CMK (cell line): ENCODE results near the gene FTHL17.

ENCODE experiments used
- DNase-seq: peaks from one replicate; pipeline ENCODE4 v3.0.0-alpha.2; 2010; ENCODE audit warnings: low read depth

FTHL17 gene

DNA sequence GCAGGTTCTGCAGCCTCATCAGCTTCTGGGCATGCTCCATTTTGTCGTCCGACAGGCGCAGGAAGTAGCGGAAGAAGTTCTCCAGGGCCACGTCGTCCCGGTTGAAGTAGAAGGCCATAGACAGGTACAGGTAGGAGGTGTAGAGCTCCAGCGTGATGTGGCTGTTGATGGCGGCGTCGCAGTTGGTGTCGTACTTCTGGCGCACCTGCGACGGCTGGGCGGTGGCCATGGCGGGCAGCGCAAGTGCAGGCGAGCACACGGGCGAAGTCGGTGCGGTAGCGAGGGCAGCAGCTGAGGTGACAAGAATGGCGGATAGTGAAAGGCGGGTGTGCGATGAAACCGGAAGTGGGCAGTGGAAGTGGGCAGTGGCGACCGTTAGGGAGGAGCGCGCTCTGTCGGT, at the start of gene FTHL17:
TSS of gene FTHL17 (minus strand) at position 317 of the 400 bp plus-strand sequence. CDS start at position 229, 88 bp downstream.
- no peak for DNase-seq

DNA sequence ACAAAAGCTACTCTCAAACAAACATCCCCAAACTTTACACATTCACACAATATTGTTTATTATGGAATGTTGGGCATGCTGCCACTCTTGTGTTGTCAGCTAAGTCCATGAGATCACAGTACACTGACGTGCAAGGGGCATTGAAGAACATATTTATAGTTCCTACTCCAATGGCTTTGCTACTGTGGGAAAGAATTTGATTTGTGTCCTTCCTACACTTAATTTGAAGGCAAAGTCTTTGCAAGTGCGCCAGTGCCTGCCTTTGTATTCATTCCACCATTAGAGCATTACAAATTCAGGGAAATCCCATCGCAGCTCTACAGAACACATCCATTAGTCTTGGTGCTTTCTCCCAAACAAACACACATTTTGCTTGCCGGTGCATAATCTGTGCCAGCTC, 45.4 kb upstream of the FTHL17 start:
- DNase-seq = no peak

DNA sequence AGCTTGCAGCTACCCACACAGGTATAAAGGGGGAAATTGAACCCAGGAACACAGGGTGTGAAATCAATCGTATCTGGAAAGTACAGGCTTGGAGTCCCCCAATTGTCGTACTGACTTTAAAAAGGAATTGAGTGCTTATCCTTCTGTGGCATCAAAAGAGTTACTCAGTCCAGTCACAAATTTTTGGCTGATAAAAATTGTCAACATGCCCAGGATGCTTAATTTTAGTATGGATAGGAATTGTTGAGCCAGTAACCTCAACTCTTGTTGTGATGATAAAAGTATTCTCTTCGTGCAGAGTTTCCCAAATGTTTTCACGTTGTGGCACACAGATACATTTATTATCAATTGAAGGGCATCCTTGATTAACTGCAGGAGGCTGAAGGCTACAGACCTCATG, 43.6 kb upstream of the FTHL17 start:
- DNase-seq = no peak

DNA sequence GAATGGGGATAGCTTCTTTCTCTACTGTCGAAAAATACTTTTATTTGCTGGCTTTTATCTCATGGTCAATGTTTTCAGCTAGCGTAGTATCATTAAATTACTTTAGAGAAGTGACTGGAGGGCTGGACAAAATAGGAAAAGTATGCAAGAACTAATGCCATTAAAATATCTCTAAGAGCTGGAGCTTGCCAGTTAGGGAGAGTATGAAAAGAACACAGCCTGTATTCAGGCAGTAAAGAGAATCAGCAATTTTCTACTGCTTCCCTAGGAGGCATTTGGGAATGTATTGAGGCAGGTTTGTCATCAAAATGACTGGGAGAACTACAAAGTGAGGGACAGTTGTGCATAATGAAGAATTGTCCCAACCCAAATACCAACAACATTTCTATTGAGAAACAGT, 43.0 kb upstream of the FTHL17 start:
- no peak for DNase-seq

DNA sequence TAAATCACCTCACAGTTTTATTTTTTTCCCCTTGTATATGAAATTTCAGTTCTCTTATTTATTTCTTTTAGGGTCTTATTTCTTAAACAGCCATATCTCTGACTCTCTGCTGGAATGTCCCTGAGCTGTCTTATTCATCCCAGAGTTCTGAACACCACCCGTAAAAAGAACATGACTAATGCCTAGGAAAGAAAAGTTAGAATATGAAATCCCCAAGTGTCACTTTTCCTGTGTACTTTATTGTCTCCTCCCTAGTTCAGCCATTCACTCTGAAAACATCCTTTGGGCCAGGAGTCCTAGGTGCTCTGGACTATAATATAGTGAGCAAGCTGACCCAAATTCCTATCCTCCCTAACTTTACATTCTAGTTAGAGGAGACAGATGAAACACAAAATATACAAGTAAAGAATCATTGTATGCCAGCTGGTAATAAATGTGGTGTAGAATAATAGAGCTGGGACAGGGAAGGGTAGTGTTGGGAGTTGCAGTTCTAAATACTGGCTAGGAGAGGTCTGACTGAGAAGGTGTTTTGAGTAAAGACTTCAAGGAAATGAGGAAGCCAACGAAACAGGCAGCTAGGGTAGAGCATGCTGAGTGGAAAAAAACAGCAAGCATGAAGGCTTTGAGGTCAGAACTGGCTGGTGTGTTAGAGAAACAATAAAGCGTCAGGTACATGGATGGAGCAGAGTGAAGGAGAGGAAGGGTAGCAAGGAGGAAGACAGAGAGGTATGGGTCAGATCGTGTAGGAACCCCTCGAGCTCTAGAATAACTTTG, 40.6 kb upstream of the FTHL17 start:
- no peak for DNase-seq

DNA sequence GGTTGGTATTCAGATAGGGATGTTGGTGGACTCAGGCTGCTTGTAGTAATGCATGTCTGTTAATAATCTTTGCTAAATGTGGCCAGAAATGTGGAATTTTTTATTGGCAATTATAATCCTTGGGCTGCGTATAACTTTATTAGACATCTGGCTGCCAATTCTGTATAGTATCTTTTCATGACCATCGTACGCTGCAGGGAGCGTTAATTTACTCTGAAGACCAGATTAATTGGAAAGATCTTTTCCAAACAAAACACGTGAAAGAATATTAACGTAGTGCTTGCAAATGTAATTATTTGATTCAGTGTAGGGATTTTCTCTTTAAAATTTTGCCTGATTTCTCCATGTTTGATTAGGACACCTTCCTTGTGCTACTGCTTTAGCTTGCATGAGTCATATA, 38.8 kb upstream of the FTHL17 start:
- no peak for DNase-seq

DNA sequence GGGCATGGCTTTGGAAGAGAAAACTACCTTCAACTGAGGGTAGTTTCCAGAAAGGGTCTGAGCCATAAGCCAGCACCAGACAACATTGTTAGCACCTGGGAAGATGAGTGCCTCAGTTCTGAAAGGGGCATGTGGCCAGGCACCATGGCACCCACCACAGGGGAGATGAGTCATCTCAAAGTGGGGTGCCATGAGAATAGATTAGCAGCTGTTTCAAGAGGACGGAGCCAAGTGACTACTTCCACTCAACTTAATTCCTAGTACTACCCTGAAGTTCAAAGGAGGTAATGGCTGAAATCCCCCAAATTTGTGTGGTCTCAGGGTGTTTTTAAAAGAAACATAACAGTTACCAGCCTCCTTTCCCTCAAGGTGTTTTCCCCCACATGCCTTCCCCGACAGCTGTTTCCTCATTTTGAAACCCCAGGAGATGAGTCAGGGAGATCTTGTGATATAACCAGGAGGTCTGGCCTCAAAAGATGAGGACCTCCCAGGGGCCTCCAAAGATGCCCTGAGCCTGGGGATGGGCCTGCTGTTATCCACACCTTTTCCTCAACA, 27.8 kb upstream of the FTHL17 start:
- no peak for DNase-seq

DNA sequence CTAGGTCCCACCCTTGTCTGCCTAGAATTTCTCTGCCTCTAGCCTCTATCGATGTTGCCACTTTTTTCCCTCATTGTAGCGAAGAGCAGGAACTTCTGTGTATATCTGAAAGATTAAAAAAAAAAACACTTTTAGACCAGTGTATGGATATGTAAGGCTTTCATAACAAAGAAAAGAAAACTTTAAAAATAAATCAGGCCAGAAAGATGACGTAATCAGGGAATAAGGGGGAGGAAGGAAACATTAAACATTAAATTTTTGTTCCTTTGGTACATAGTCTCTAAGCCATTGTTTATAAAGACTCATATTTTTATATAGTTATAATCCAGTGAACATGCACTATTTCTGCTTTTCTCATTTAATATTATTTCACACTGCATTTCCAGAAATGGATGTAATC, 26.2 kb upstream of the FTHL17 start:
- no peak for DNase-seq

DNA sequence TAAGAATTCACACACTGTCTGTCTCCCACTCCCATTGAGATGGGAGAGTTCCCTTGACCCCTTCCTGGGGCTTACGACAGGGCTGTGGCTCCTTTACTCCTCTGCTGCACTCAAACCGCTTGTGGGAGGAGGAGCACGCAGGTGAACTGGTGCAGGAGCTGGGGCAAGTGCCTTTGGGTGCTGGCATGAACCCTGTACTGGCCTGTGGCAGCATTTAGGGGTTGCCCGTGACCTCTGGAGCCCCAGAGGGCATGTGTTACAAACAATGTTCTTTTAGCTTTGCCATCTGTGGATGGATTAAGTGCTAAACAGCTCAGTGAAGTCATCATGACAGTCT, 21.8 kb upstream of the FTHL17 start:
- no peak for DNase-seq

DNA sequence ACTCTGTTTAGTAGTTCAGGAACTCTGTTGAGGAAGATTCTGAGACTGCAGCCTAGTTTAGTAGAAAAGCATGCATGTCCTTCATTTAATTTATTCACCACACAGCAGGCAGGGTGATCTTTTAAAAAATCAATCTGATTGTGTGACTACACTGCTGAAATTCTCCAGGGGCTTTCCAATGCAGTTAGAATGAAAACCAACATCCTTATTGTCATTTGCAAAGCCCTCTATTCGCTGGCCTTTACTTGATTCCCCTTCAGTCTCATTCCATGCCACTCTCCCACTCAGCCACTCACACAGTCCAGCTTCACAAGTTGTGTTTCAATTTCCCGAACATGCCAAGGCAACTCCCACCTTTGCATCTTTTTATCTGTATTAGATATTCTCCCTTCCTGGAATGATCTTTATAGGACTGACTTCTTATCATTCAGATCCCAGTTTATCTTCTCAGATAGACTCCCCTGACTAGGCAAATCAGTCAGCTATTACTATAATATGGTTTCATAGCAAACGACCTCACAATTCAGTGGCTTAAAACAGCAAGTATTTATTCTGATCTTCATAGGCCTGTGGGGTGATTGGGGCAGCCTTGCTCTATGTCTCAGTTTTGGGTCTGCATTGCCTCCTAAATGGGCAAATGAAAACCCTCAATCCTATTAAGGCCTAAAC, 21.3 kb upstream of the FTHL17 start:
- DNase-seq = no peak

DNA sequence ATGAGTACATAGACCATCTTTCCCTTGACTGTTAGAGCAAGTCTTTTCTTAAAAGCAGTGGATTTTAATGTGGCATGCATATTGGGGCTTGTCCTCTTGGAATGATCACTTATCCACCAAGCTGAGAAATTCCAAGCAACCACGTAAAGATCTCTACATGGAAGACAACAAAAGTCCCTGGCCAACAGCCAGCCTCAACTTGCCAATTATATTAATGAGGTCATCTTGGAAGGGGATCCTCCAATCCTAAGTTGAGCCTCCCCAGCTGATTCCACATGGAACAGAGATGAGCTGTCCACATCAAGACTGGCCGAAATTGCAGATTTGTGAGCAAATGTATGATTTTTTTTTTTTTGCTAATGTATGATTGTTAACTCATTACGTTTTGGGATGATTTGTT, 20.6 kb upstream of the FTHL17 start:
- DNase-seq = no peak

DNA sequence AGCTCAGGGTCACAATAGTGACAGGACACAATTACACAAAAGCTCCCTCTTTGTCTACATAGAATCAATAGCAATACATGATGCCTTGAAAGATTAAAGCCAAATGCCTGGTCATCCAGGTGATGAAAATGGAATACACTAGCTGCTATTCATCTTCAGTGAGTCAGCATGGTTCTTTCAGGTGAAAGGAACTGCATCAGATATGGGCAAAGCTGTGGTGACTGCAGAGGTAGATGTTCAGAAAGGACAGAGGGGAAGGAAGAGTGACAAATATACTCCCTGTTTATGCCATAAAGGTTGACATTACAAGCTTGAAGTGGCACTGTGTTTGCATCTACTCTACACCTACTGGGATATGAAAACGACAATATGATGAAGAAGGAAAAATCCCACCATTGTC, 20.0 kb upstream of the FTHL17 start:
- no peak for DNase-seq

DNA sequence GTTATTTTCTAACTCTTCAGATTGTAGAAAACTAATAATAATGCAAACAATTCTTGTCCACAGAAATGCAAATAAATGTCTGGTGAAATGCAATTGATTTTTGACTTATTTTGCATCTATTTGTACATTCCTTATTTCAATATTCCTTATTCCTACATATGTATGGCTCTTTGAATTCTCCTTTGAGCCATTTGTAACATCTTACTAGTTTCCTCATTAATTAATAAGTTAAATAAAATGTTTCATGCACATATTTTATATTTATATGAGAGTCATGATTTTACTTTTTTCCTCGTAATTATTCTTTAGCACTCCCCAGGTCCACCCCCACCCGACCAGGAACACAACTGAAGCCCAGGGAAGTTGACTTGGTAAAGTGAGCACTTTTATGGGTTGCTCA, 2.7 kb upstream of the FTHL17 start:
- no peak for DNase-seq

DNA sequence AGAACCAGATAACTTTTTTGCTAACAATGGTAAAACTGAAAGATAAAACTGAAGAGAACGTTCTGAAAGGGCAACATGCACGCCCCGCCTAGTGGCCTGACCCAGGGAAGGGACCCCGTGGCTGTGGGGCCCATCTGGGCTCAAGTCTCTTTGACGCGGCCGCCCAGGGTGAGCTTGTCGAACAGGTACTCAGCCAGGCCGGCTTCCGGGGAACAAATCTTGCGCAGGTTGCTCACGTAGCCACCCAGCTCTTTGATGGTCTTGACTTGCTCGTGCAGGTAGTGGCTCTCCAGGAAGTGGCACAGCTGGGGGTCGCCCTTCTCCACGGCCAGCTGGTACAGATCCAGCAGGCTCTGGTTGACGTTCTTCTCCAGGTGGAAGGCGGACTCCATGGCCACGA, 579 bp downstream of the FTHL17 start:
- no peak for DNase-seq

DNA sequence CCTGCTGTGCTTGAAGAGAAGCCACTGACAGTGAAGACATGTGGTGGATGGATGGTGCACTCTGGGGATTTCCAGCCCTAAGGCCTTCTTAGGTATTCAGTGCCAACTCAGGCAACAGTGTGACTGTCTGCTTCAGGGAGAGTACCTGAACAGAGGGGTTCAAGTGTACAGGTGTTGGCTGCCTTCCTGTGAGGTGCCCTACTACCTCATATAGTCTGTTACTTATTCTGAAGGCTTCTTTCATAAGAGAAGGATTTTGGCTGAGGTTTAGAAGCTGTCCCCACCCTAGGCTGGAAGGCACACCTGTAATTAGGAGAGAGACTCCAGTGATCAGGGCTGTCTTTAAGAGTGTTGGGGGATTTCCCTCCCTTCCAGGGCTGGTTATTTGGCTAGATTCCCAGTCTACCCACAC, 1.8 kb downstream of the FTHL17 start:
- no peak for DNase-seq

DNA sequence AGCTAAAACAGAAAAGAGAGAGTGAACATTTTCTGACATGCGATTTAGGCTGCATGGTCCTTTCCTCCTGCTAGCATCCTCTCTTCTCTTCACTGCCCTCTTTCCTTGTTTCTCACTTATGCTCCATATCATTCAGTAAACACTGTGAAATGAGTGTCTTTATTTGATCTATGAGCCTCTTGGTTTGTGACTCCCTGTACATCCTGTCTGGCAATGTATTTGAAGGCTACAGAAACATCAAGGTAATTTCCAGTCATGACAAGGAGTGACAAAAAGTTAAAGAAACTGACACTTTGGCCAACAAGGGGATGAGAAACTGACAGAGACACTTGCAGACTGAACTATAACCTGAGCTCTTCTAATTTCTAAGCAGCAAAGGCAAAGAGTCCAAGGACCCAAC, 8.7 kb downstream of the FTHL17 start:
- no peak for DNase-seq

DNA sequence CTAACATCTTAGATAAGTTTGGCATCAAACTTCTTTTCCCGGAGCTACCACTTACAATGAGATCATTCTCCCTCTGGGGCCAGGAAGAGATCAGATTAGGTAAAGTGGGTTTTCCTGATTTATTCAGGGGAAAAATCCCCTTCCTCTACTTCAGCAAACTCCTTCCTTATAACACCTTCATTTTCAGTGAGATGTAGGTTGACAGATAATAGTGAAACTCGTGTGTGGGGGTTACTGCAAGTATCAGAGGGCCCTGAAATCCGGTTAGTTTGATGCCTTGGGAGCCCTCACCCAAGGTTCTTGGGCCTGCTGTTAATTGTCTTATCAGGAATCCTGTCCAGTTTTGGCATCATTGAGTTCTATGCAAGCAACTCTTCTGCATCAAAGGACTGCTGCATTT, 10.8 kb downstream of the FTHL17 start:
- DNase-seq = no peak

DNA sequence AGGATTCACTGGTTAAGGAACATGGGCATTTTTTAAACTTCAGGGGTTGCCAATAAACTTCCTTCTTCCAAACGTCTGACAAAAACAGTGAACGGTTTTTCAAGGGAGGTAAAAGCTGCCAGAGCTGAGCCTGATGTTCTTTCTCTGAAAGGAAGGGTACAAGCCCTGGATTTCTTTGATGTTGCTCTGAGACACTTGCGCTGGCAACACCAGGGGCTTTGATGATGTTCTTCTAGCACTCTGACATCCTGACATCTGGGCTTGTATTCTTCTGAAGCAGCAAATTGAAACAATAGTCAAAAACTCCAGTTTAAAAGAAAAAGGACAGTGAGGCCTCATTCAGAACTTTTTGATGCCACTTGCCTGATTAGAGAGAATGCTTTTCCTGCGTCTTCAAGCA, 11.8 kb downstream of the FTHL17 start:
- no peak for DNase-seq

DNA sequence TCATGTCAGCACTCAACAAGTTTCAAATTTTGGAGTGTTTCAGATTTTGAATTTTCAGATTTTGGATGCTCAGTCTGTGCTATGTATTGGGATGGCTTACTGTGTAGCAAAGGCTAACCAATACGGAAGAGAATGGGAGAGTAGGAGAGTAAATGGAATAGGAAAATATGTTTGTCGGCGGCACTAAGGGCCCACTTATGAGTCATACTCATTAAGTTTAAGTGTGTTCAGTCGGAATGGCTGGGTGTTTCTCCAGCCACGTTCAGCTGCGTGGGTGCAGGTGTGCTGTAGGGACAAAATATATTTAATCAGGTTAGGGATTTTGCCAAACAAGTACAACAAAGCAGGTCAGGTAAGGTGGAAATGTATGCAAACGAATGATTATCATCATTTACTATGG, 13.6 kb downstream of the FTHL17 start:
- DNase-seq = no peak

DNA sequence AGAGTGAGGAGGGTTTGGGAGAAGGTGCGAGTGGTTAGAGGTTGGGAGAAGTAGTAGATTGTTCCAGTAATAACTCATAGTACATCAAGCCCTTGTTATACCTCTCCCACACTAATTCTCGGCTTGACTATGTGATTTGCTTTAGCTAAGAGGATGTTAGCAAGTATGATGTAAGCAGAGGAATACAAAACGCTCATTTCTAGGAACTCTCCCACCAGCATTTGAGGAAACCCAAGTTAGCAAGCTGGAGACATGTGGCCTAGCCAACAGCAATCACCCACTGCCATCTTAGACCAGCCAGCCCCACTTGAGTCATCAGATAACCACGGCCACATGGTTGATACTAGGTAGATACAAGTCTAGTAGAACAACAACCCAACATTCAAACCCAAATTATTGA, 14.2 kb downstream of the FTHL17 start:
- no peak for DNase-seq

DNA sequence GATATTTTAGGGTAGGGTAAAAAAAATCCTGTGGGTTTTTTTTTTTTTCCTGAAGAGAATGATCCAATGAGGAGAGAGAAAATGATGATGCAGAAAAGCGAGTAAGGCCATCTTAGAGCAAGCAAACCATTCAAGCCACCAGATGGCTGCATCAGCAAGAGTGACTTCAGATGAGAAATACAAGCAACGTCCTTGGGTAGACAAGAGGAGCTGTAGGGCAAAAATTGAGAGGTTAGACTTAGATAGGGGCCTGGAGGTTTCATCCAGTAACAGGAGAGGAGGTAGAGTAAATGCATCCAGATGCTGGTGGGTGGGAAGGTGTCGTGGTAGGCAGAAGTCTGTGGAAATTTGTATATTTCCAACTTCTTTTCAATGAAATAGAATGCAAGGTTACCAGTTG, 14.6 kb downstream of the FTHL17 start:
- DNase-seq = no peak

DNA sequence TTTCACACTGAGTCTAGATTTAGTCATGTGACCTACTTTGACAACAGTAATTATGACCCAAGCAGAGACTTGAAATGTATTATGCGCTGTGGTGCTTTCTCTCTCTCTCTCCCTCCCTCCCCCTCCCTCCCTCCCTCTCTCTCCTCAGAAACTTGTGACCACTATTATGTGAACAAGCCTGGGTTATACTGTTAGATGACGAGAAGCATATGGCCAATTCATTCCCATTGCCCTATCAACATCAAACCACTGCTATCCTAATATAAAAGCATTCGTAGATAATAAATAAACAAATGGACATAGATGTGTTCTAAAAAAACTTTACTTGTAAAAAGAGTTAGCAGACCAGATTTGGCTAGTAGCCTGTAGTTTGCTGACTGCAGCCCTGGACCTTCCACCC, 18.2 kb downstream of the FTHL17 start:
- no peak for DNase-seq

DNA sequence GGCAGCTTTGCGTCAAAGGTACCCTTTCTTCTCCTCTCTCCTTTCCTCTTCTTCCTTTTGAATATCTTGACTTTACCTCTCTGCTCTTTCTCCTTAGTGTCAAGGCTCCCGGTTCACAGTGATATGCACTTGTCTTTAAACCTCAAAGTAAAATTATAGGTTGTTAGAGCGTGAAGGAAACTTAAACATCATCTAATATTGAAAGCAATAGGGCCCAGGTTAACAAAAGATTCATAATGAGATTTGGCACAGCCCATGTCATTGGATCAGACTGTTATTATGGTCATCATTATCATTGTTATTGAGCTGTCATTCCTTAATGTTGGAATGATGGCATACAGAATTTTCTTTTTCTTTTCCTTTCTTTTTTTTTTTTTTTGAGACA, 32.5 kb downstream of the FTHL17 start:
- DNase-seq = no peak
